UCSD-AML1 (cell line): Measurements from ENCODE around the gene UNC119B.

Experiments used
- DNase-seq: peaks from one replicate; lab custom pipeline; 2025; ENCODE audit not compliant: unreplicated experiment; lab: John Stamatoyannopoulos, UW

The UNC119B gene

GRCh38 chr12:120738252-120739030 is 28.2 kb downstream of the UNC119B start:
- no peak for DNase-seq

- DNase-seq = no peak
Observed at GRCh38 chr12:120739031-120739762, 28.9 kb downstream of the UNC119B start.

DNA sequence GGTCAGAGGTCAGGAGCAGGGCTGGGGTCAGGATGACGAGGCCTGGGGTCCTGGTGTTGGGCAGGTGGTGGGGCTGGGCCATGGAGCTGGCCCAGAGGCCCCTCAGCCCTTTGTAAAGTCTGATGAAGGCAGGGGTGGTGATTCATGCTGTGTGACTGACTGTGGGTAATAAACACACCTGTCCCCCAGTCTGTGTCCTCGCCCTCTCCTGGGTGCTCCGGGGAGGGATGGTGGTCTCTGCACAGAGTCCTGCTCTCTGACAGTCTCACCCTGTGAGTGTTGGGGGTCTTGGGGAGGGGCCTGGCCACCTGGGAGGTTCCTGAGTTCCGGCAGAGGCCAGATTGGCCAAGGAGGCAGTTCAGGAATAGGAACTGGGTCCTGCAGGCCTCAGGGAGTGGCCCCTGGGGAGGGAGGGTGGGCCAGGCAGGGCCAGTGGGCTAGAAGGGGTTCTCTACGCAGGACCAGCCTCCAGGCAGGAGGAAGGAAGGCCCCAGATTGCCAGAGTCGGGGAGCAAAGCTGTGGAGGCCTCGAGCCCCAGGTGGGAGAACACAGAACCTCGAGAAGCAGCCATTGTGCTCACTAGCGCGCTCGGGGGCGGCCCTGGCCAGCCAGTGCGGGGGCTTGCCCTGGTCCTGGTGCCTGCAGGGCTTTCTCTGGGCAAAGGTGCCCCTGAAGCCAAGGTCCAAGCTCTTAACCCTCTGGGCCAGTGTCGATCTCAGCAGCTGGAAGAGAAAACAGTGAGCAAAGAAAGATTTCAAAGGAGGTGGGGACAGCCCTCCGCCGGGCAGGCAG is 29.8 kb downstream of the UNC119B start:
- DNase-seq = no peak

DNA sequence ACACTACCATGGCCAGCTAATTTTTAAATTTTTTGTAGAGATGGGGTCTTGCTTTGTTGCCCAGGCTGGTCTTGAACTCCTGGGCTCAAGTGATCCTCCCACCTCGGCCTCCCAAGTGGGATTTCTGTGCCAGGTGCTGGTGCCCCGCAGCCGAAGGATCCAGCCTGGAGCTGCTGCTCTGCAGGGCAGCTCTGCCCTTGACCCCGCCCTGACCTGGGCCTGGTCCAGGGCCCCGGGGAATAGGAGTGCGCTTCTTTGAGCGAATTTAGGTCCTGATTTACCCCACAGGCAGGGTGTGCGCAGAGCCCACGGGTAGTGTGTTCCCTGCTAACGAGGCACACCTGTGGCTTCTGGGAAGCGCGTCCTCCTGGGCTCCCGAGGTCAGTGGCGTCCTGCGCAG is 30.6 kb downstream of the UNC119B start:
- DNase-seq = no peak

- DNase-seq = no peak
Observed at GRCh38 chr12:120741476-120742421, 31.5 kb downstream of the UNC119B start.

DNA sequence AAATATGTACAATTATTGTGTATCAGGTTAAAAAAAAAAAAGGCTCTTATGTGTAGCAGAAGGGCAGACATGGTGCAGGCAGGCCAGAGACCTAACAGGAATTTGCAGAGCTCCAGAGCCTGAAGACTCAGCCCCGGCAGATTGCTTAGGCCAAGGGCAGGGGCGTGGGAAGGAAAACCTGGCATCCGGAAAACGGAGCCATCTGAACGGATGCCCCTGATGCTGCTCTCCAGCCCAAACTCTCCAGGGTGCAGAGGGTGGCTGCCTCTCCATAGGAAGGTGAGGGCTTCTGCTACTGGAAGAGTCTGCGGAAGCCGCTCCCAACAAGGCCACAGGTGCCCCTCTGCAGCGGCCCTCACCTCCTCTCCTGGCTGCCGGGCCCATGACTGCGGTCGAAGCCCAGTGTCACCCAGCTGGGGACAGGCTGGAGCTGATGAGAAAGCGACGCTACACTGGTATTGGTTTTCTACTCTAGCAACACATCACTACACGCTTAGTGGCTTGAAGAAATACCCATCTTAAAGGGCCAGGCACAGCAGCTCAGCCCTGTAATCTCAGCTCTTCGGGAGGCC is 34.8 kb downstream of the UNC119B start:
- DNase-seq = no peak

- no peak for DNase-seq
Observed at GRCh38 chr12:120748242-120748641, 38.0 kb downstream of the UNC119B start.

DNA sequence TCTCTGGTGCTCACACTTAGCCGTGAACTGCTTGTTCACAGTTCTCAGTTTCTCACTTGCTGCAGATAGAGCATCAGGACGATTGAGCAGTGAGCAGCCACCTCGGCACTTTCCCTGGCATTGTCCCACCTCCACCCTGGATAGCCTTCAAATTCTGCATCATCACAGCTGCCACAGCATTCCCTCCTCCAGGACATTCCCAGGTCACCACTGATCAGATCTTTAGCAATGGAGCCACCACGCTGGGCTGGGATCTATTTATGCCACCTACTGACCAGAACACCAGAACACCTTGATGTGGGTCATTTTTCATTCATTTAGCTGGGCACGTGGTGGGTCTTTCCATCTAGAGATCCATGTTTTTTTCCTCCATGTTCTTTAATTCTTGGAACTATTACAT is 39.0 kb downstream of the UNC119B start:
- no peak for DNase-seq

DNA sequence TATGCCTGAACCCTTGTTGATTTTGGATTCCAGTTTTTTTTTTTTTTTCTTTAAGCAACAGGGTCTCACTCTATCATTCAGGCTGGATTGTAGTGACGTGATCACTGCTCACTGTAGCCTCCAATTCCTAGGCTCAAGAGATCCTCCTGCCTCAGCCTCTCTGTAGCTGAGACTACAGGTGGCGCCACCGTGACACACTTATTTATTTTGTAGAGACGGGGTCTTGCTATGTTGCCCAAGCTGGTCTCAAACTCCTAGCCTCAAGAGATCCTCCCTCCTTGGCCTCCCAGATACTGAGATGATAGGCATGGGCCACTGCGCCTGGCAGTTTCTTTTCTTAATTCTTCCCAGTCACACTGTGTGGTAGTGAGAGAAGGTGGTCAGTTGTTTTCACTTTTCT is 40.5 kb downstream of the UNC119B start:
- DNase-seq = no peak

- DNase-seq = no peak
Observed at GRCh38 chr12:120751389-120751788, 41.1 kb downstream of the UNC119B start.

- DNase-seq = no peak
Observed at GRCh38 chr12:120754792-120755191, 44.5 kb downstream of the UNC119B start.

DNA sequence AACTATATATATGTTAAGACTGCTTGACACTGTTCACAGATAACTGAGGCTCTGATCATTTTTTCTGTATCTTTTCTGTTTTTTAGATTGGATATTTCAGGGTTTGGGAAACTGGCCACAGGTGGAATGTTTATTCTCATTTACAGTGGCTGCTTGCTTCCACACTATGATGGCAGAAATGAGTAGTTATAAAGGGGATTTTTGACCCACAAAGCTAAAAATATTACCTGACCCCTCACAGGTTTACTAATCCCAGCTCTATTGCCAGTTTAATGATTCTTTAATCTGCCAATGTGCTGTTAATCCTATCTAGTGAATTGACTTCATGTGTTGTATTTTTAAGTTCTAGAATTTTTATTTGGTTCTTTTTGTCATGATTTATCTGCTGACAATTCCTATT is 45.0 kb downstream of the UNC119B start:
- DNase-seq = no peak

DNA sequence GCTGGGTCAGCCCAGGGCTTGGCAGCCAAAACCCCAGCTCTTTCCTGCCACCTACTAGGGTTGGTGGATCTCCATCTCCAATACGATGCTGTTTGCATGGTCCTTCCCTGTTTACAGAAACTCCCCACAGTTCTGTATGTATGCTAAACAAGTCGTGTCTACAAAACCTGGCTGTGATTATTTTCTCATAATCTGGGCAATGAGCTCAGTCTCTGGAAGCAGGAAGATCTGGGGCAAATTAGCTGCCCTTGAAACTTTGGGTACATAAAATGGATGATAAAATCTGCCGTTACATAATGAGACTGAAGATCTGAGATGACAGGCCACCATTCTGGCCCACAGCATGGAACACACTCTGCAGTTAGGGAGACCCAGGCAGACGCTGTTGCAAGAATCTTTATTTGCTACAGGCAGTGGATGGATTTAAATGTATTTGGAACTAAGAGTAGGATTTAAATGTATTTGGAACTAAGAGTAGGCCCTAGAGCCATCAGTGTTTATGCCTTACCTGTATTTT is 47.0 kb downstream of the UNC119B start:
- DNase-seq = no peak

GRCh38 chr12:120757949-120758348 is 47.7 kb downstream of the UNC119B start:
- no peak for DNase-seq

- DNase-seq = no peak
Observed at GRCh38 chr12:120758798-120759590, 48.7 kb downstream of the UNC119B start.

DNA sequence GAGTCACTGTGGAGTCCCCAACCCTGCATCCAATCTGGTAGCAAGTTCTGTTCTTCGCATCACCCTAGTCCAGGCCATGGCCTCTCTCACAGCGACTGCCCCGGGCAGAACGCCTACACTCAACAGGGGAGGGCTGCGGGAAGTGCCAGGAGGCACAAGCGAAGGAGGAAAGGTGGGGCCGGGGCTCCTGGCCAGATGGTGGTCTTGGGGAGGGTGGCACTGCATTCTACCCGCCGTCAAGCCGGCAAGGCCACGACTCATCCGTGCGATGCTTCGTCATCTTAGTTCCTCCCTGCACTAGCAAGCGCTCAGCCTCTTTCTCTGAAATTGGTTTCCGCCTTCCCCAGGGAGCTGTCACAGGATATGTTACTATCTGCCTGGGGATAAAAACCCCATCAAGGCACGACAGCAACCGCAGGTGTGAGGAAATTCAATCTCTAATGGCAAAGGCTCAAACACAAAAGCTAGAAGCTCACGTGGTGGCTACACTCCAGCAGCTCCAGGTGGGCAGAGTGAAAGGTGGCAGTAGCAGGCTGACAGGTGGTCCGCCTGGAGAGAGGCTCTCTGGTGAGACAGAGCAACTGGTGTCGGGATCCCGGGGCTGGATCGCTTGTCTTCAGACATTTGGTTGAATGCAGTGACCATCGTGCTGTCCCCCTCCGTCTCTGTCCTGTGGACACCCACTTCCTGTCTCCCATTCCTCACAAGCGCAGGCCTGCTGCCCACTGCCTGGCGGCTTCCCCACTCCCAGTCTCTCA is 49.5 kb downstream of the UNC119B start:
- DNase-seq = no peak

DNA sequence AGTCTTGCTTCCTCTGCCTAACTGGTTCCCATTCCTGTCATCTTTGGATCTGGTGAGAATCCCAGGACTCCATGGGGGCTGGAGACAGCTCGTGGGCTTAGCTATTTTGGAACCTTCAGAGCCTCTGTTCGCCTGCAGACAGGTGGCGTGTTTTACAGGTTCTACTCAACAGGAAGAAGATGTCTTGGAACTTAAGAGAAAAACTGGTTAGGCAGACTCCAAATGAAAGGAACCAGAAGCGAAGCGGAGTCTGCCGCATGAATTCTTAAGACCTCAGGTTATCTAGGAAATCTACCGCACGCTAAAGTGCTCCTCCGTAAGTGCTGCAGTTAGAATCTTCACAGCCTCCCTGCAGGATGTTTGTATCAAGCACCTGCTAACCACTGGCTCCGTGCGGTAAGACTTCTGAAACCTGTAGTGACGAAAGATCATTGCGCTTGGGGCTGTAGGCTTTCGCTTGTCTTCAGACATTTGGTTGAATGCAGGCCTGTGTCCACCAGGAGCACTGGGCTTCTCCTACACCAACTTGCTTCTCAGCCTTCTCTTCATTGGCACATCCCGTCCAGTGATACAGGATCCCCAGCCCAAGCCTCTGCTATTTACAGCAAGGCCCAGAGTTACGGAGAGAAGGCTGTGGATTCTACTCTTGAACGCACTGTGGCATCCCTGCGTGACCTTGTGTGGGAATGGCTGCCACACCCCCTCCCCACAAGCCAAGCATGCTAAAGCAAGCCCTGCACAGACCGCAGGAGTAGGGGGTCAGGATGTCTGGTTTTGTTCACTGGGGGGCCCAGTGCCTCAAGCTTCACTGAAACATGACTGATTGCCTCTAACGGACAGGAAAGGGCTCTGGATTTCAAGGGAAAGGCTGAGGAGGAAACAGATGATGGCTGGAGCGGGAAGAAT is 50.3 kb downstream of the UNC119B start:
- DNase-seq = no peak
